Stimulated activated CD4-positive, alpha-beta T cell treated with anti-CD3 and anti-CD28 coated beads, Interleukin-12 subunit alpha, Interleukin-12 subunit beta, amount 100 ng/mL, for 48 hours (primary cell): ENCODE data around the gene AP3B1.
A peak's percentile ranks its signal among the peaks of the same experiment; 100 is the strongest.

Source experiments
- DNase-seq, 3 donors: peaks; one replicate each; pipeline ENCODE4 v3.0.0-alpha.2; 2020; ENCODE audit warnings: low read depth in 2 of 3, low spot score in 1 of 3

The AP3B1 gene

DNA sequence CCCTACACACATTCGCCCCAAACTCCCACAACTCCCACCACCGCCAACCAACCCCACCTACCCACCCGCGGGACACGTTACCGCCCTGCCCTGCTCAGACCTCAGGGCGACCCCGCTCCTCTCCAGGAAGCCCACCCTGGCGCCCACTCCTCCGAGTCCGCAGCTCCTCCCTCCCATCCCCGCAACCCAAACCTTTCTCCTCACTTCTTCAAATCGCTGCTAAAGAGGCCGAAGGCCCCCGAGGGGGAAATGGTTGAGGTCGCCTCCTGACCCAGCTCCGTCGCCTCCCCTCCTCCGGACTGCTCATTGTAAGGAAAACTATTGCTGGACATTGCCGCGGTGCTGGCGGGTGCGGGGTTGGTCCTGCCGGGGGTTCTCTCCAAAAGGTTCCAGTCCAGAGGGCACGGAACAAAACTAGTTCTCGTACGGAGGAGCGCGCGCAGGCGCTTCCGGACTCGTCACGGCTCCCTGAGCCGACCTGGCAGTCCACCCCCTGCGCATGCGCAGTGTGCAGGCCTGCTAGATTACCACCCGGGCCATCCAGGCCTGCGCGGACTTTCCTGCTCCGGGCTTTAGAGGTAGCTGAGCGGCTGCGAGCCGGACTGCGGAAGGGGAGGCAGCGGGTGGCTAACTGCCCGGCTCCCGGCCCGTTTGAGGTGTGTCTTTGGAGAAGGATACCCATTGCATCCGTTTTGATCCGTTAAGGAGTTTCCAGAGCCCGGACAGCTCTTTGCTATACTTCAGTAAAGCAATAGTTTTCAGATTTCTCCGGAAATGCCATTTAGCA, at the start of gene AP3B1:
Gene AP3B1, minus strand, starts transcription at position 451 of the 787 bp plus-strand sequence. Its CDS starts 119 bp downstream, at position 332.
- peak; percentile 92 to 97 (median 96) for DNase-seq

GRCh38 chr5:78341440-78341839, 46.9 kb upstream of the AP3B1 start:
- DNase-seq: no peak

- DNase-seq: no peak
Observed at GRCh38 chr5:78339617-78340436, 45.3 kb upstream of the AP3B1 start.

DNA sequence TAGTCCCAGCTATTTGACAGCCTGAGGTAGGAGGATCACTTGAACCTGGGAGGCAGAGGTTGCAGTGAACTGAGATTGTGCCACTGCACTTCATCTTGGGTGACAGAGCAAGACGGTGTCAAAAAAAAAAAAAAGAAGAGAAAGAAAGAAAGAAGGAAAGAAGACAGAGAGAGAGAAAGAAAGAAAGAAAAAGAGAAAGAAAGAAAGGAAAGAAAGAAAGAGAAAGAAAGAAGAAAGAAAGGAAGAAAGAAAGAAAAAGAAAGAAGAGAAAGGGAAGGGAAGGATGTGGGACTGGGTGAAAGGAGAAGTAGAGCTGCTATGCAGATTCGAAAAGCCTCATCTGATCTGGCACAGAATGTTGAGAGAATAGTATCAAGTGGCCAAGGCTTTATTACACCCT, 42.2 kb upstream of the AP3B1 start:
- no peak for DNase-seq

DNA sequence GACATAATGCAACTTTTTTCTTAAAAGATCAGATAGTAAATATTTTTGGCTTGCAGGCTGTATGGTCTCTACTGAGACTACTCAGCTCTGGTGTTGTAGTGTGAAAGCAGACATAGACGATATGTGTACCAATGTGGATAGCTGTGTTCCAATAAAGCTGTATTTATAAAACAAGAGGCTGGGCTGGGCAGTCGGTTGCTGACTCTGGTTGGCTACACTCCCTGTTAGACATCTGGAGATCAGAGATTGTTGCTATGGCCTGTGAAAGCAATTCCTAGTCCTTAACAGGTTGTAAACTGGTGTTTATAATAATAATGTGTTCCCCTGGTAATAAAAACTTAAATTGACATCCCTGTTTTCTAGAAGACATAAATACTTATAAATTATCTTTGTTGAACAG, 41.5 kb upstream of the AP3B1 start:
- no peak for DNase-seq

GRCh38 chr5:78334811-78335210, 40.3 kb upstream of the AP3B1 start:
- DNase-seq: no peak

DNA sequence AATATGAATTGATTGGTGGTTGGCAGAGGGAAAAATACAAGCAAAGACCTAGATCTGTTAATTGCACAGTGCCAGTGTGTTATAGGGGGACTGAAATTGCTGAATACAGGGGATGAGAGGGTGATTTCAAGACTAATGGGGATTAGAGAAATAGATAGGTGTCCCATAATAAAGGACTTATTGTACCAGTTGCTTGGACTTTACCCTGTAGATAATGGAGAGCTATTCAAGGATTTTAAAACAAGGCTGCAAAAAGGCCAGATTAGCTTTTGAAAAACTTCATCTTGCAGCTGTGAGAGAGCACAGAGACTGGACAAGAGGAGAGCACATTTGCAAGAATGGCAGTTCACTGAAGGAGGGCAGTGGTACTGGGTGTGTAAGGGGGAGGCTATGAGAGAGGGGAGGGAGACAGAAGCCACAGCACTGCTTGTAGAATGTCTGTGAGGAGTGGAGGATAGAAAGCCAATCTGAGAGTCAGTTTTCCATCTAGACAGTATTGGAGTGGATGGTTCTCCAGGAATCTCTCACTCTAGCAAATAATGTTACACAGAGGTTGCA, 37.1 kb upstream of the AP3B1 start:
- DNase-seq: no peak

GRCh38 chr5:78328585-78329173, 34.2 kb upstream of the AP3B1 start:
- no peak for DNase-seq

DNA sequence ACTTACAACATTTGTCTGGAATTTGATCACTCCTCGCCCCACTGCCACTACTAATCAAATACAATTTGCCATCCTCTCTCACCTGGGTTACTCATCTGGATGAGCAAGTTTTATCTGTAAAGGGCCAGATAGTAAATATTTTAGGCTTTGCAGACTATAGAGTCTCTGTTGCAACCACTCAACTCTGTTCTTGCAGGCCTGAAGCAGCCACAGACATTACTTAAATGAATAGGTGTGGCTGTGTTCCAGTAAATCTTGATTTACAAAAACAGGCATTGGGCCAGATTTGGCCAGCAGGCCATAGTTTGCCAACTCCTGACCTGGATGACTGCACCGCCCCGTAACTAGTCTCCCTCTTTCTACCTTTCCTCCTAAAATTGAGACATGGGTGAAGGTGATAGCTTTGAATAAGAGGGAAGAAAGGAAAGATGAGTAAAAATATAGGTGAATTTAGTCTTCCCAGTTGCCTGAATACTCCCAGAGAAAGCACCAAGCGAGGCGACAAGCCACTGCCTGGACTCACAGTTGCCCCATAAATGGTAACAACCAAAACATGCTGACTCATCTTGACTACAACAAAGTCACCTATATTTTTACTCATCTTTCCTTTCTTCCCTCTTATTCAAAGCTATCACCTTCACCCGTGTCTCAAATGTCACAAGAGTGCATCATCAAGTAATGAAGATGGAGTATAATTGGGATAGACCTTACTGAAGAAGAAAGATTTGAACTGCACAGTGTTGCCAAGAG, 33.4 kb upstream of the AP3B1 start:
- DNase-seq: no peak

- DNase-seq: no peak
Observed at GRCh38 chr5:78326930-78327329, 32.4 kb upstream of the AP3B1 start.

DNA sequence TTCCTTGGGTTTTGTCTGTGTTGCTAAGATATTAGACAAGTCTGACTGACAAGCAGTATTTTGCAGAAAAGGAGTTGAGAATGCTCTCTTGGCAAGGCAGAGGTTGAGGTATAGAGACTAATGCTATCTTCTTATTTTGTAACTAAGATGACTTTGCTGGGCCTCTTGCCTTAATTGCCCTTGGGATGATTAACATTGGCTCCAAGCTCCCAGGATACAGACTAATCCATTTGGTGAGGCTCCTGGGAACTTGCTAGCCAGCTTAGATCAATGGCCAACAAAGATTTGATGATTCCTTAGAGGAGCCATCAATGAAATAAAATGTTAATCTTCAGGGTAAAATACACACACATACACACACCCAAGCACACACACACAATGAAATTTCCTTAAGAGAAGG, 28.7 kb upstream of the AP3B1 start:
- no peak for DNase-seq

- DNase-seq: no peak
Observed at GRCh38 chr5:78320401-78320800, 25.9 kb upstream of the AP3B1 start.

- no peak for DNase-seq
Observed at GRCh38 chr5:78318337-78318736, 23.8 kb upstream of the AP3B1 start.

DNA sequence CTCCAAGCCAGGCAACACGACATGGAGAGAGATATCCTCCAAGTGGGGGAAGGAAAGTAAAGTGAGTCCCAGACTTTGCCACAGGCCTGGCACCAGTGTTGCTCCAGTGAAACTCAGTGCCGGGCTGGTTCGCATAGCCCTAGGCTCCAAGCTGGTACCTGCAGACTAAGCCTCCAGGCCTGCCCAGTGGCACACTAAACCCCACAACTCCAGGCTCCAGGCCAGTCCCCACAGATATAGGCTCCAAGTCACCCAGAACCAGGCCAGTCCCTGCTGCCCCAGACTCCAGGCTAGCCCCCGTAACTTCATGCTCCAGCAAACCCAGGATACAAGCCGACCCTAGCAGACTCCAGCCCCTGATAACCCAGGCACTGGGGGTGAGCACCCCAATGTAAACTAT, 23.0 kb upstream of the AP3B1 start:
- DNase-seq: no peak

DNA sequence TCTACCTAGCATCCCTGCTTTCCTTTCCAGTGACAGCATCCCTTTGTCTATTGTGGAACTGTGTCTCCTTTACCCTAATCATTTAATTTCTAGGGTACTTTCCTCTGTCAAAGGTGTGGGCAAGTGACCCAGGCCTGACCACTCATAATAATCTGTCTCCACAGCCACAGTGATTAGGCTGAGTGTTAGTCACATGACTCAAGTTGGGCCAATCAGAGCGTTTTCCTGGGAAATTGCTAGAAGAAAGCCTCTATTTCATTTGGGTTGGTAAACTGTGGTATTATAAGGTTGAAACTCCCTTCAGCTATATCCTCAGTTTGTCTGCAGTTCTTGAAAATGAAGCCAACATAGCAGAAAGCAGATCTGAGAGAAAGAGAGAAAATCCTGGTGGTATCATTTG, 14.2 kb upstream of the AP3B1 start:
- DNase-seq: no peak

DNA sequence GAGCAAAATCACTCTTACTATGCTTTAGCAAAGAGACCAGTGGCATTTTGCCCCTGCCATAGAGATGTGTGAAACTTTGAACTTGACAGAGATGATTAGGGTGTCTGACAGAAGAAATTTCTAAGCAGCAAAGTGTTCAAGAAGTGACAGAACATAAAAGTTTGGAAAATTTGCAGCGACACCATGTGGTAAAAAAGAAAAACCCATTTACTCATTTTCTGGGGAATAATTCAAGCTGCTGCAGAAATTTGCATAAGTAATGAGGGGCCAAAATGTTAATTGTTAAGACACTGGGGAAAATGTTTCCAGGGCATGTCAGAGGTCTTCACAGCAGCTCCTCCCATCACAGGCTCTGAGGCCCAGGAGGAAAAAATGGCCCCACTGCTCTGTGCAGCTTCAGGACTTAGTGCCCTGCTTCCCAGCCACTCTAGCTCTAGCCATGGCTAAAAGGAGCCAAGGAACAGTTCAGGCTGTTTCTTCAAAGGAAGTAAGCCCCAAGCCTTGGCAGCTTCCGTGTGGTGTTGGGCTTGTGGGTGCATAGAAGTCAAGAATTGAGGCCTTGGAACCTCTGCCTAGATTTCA, 6.1 kb upstream of the AP3B1 start:
- DNase-seq: no peak

DNA sequence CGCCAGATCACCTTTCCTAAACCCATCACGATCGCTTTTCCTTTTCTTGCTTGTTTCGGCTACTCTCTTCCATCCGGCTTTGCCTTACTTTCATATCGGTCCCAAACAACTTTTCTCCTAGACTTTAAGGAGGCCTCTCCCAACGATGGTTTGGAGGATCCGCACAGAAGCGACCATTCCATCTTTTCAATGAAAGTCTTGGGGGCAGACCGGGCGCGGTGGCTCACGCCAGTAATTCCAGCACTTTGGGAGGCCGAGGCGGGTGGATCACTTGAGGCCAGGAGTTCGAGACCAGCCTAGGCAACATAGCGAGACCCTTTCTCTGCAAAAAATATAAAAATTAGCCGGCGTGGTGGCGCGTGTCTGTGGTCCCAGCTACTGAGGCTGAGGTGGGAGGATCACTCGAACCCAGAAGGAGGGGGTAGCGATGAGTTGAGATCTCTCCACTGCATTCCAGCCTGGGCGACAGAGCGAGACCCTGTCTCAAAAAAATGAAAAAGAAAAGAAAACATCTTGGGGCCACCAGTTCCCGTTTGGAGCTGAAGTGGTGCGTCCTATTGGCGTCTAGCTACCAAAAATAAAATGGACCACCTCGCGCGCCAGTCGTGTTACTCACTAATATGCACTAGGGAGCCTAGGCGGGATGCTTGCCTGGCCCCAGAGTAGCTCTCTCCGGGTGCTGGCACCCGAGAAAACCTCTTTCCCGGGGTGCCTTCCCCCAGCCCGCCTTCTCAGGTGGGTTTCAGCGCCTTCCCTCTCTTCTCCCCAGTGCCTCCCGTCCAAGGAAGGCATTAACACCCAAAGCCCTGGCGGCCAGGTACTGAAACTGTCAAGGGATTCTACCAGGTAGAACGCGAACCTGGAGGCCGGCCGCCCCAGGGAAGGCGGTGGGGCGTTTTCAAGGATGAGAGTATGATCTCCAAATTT, 800 bp upstream of the AP3B1 start:
- peak; percentile 2 to 27 (median 19) for DNase-seq

DNA sequence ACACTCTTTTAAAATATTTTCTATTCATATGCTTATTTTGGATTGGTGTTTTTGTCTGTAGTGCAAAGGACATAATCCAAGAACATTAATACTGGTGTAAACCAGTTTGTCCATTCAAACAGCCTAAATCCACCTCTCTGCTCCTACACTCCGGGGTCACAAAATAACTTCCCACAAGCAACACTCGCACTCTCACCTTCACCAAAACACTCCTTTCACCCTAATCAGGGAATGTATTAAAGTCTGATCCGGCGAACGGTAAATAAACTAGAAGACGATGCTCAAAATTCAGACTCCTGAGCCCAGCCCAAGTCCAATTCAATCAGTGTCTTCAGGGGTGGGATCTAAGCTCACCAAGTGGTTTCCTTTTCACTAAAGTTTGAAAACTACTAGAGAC, 649 bp downstream of the AP3B1 start:
- DNase-seq: no peak

DNA sequence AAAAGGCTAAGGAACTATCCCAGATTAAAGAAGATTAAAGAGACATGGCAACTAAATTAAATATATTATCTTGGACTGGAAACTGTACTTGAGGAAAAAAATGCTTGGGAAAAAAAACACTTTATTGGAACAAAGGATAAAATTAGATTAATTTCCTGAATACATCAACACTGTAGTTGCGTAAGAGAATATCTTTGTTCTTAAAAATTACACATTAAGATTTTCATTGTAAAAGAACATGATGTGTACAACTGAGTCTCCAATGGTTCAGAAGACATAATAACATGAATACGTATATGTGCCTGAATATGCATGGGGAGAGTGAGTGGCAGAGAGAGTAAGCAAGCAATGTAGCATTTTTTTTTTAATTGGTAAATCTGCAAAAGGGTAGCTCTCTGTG, 2.8 kb downstream of the AP3B1 start:
- no peak for DNase-seq

DNA sequence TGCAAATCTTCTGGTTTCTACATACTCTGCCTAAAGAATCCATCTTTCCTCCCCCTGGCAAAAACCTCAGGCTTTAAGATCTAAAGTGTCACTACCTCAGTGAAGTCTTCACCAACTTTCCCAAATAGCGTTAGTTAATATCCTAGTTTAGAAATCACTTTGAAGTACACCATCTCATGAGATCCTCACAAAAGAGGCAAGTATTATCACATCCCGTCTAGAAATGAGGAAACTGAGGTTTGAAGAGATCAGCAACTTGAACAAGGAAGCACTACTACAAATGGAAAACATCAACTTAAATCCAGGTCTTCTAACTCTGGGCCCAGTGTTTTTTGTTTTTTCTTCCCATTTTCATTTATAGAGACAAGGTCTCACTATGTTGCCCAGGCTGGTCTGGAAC, 4.6 kb downstream of the AP3B1 start:
- DNase-seq: no peak
